GM12878 (cell line): ENCODE measurements around the gene RTN4R. TPM values are rescaled to one million over a fixed set of nuclear protein-coding genes. Genes with fewer than 3 reads are reported as not detected.

ENCODE experiments used
- ATAC-seq: fragments of 200-7000 bp; cut with Tn5 transposase; 3 replicates; pipeline ENCODE4 v1.9.1; 2020; ENCODE audit warnings: mild to moderate bottlenecking, moderate library complexity
- BruUV-seq: library from RNA; stranded (reverse); fragments of 400-500 nt; replicated peaks from 2 replicates; lab custom pipeline; 2021; lab: Mats Ljungman, UMichigan
- CTCF ChIA-PET: fragments of 300-600 bp; sonication (Branson Sonifier 250); formaldehyde crosslinking; extraction: SDS; loops from one replicate; lab custom pipeline; 2021; ENCODE audit warnings: inconsistent platforms; lab: Yijun Ruan, JAX
- POLR2A ChIA-PET: fragments of 350-600 bp; formaldehyde crosslinking; extraction: SDS; loops from one replicate; lab custom pipeline; 2021; ENCODE audit warnings: inconsistent platforms; lab: Charles Lee
- RAD21 ChIA-PET: fragments of 300-600 bp; sonication (Branson Sonifier 250); formaldehyde crosslinking; loops from one replicate; lab custom pipeline; 2023; ENCODE audit warnings: antibody characterized with exemption; ENCODE audit not compliant: unreplicated experiment; lab: Charles Lee
- SMC1A ChIA-PET: fragments of 300-600 bp; sonication (Branson Sonifier 250); formaldehyde crosslinking; loops from one replicate; lab custom pipeline; 2023; ENCODE audit not compliant: unreplicated experiment, uncharacterized antibody; lab: Charles Lee
- DNase-seq: peaks from one replicate; pipeline ENCODE4 v3.0.0-alpha.2; 2011; ENCODE audit warnings: low read depth, low spot score
- FAIRE-seq: peaks from 3 replicates; lab custom pipeline; 2011; peaks lifted over from hg19 to GRCh38; lab: Jason Lieb, UNC
- H2AFZ ChIP-seq: 2 replicates; pipeline ENCODE4 v1.6.0; 2011; ENCODE audit warnings: low read depth, low read length, control low read depth; ENCODE audit not compliant: control insufficient read depth
- H3K27ac ChIP-seq: 2 replicates; pipeline ENCODE4 v1.5.1; 2011; ENCODE audit warnings: control low read depth; ENCODE audit not compliant: control insufficient read depth, insufficient read depth
- H3K27me3 ChIP-seq, 2 experiments: replicated peaks in 1 of 2; 2 replicates each; pipeline versions ENCODE4 v1.6.0 to v1.6.1; 2011; ENCODE audit warnings: low read length in 1 of 2; ENCODE audit not compliant: control insufficient read depth in 2 of 2, insufficient read depth in 2 of 2
- H3K36me3 ChIP-seq, 2 experiments: 2 replicates each; pipeline ENCODE4 v1.5.1; 2011; ENCODE audit warnings: low read length in 1 of 2; ENCODE audit not compliant: control insufficient read depth in 2 of 2, insufficient read depth in 2 of 2
- H3K4me1 ChIP-seq: 2 replicates; pipeline ENCODE4 v1.6.1; 2011; ENCODE audit warnings: mild to moderate bottlenecking, low read length, moderate library complexity, mixed read lengths; ENCODE audit not compliant: control insufficient read depth, insufficient read depth
- H3K4me2 ChIP-seq: 2 replicates; pipeline ENCODE4 v1.6.0; 2011; ENCODE audit warnings: control low read depth; ENCODE audit not compliant: control insufficient read depth, insufficient read depth
- H3K4me3 ChIP-seq: fragments of 200-600 bp; sonication (generic); 2 replicates; pipeline ENCODE4 v1.5.1; 2016
- H3K79me2 ChIP-seq: 2 replicates; pipeline ENCODE4 v1.6.0; 2011; ENCODE audit warnings: low read length; ENCODE audit not compliant: control insufficient read depth, insufficient read depth
- H3K9ac ChIP-seq: 2 replicates; pipeline ENCODE4 v1.8.0; 2011; ENCODE audit warnings: low read length, control low read depth, mixed read lengths; ENCODE audit not compliant: control insufficient read depth, insufficient read depth
- H3K9me3 ChIP-seq: replicated peaks from 3 replicates; pipeline ENCODE4 v1.5.1; 2011; ENCODE audit warnings: mild to moderate bottlenecking, low read length; ENCODE audit not compliant: control insufficient read depth, insufficient read depth
- H4K20me1 ChIP-seq: 2 replicates; pipeline ENCODE4 v1.6.0; 2011; ENCODE audit not compliant: control insufficient read depth, insufficient read depth
- CBX3 ChIP-seq: fragments of 200-600 bp; sonication (generic); IDR thresholded peaks from 2 replicates; pipeline ENCODE4 v1.6.1; 2016; ENCODE audit warnings: low read depth, borderline replicate concordance
- HSF1 ChIP-seq: fragments of 150-350 bp; IDR thresholded peaks from 2 replicates; pipeline ENCODE4 v1.6.1; 2014; ENCODE audit warnings: mild to moderate bottlenecking, low read depth, low read length
- MYB ChIP-seq: fragments of 150-350 bp; IDR thresholded peaks from 2 replicates; pipeline ENCODE4 v1.6.1; 2014; ENCODE audit warnings: mild to moderate bottlenecking, low read depth, low read length, borderline replicate concordance
- PML ChIP-seq: IDR thresholded peaks from 2 replicates; pipeline ENCODE4 v1.6.1; 2012; ENCODE audit warnings: low read length, inconsistent platforms
- RCOR1 ChIP-seq: conservative IDR thresholded peaks from 2 replicates; pipeline ENCODE4 v1.6.1; 2012; ENCODE audit warnings: low read depth, low read length, improper control_type of control experiment
- SIN3A ChIP-seq: IDR thresholded peaks from 2 replicates; pipeline ENCODE4 v1.6.1; 2012; ENCODE audit warnings: low read depth, low read length, improper control_type of control experiment
- SIX5 ChIP-seq: IDR thresholded peaks from 2 replicates; pipeline ENCODE4 v1.6.1; 2011; ENCODE audit warnings: mild to moderate bottlenecking, low read depth, low read length, moderate library complexity; ENCODE audit not compliant: severe bottlenecking
- SRF ChIP-seq, 2 experiments: IDR thresholded peaks; 2 replicates each; pipeline ENCODE4 v1.6.1; 2011; ENCODE audit warnings: low read depth in 2 of 2, low read length in 2 of 2, mild to moderate bottlenecking in 1 of 2, moderate library complexity in 1 of 2
- STAT1 ChIP-seq: fragments of 450-650 bp; conservative IDR thresholded peaks from 2 replicates; pipeline ENCODE4 v1.6.1; 2014; ENCODE audit warnings: antibody characterized with exemption, mild to moderate bottlenecking
- STAT3 ChIP-seq: IDR thresholded peaks from 2 replicates; pipeline ENCODE4 v1.6.1; 2011; ENCODE audit warnings: low read depth, low read length, improper control_type of control experiment
- ZBED1 ChIP-seq: IDR thresholded peaks from 2 replicates; pipeline ENCODE4 v1.6.1; 2016; ENCODE audit warnings: borderline replicate concordance
- WGBS: methylation state at CpG from one replicate; pipeline ENCODE4 v1.1.6; 2016; ENCODE audit warnings: low lambda C conversion rate; ENCODE audit not compliant: insufficient replicate concordance, insufficient coverage; ENCODE audit errors: missing lambda C conversion rate; 5-methylcytosine and 5-hydroxymethylcytosine counted together
- in situ Hi-C: fragments of 300-500 bp; cut with MboI; formaldehyde crosslinking; loops from 9 replicates; pipeline ENCODE4 v1.14.3; 2018; ENCODE audit warnings: mixed read lengths
- intact Hi-C: fragments of 100-400 bp; cut with micrococcal nuclease; formaldehyde crosslinking; loops from one replicate; pipeline ENCODE4 v1.14.2; 2022; ENCODE audit not compliant: unreplicated experiment
- polyA plus RNA-seq, 11 experiments: library from polyadenylated mRNA; depleted of rRNA in 4 of 11; unstranded in 6 of 11; stranded (reverse) in 5 of 11; fragments of >200 nt; fragmentation: Nextera tagmentation in 4 of 11; fragmentation: Illumina TruSeq in 1 of 11; extraction: Ambion mirVana in 4 of 11; extraction: Trizol in 1 of 11; gene quantifications; 1 replicate in 1 of 11; 2 replicates in 10 of 11; pipeline versions ENCODE4 v1.2.1 to v1.2.3, GENCODE V29; 2011 to 2016; ENCODE audit warnings: inconsistent platforms in 2 of 11, missing spikeins in 2 of 11, low read depth in 1 of 11
- total RNA-seq, 4 experiments: library from RNA; depleted of rRNA in 3 of 4; stranded (reverse); fragments of >200 nt in 3 of 4; fragmentation: Illumina TruSeq in 1 of 4; extraction: Trizol in 1 of 4; gene quantifications; 2 replicates each; pipeline versions ENCODE4 v1.2.1 to v1.2.3, GENCODE V29; 2013 to 2021
- TF ChIP-seq, protein P1 (sequence below): fragments of 450-650 bp; IDR thresholded peaks from 2 replicates; pipeline ENCODE4 v1.6.1; 2018; ENCODE audit warnings: mild to moderate bottlenecking, low read depth, moderate library complexity; ENCODE audit not compliant: partially characterized antibody
- TF ChIP-seq, protein P2 (sequence below): IDR thresholded peaks from 2 replicates; pipeline ENCODE4 v1.6.1; 2011; ENCODE audit warnings: borderline replicate concordance, low read depth, mild to moderate bottlenecking, moderate library complexity, mixed read lengths, low read length; ENCODE audit not compliant: insufficient read depth; ENCODE audit errors: extremely low read length

RTN4R gene
- total and polyA plus RNA-seq, 10 of the 15 experiments (the other 5 are each of a cell fraction or from before 2014, with no cell fraction given) = 0.03 to 1.0 (median 0.60) TPM; not detected in 2

DNA sequence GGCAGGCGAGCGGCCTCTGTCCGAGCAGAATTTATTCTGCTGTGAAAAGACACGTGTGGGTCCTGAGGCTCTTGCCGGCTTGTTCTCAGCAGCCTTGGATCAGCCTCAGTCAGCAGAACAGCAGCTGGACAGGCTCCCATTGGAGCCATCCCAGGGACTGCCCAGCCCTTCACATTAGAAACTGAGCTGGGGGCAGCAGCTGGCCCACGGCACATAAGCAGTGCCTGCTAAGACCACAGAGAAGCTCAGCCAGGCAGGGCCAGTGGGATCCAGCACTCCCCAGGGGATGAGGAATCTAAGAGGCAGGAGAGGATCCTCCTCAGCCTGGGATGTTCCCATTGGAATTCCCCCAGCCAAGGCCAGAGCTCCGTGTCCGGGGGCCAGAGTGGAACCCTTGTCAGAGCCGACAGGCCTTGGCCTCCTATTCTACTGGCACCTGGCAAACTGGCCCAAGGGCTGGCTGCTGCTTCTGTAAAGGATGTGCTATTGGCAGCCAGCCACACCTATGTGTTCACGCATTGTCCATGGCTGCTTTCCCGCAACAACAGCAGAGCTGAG, 18.2 kb downstream of the RTN4R start (continued):
- TF ChIP-seq HSF1 (no peak), STAT1 (no peak), STAT3 (no peak)

DNA sequence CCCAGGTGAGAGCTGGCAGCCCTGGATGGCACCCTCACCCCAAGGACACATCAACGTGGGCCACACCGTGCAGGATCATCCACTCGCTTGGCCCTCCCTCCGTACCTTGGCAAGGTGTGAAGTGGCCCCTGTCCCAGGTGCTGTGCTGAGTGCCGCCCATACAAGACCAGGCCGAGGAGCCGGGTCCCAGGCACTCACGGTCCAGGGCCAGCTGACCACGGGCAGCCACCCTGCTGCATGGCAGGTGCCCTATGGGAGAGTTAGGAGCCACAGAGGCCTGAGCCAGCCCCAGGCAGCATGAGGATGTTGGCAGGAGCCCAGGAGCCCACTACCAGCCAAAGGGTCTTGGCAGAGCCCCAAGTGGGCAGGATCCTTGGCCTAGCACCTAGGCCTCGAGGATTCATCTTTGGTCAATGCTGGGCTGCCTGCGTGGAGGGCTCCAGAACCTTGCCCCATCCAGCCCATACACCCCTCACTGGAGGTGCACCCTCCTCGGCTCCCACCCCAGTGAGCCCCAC, 19.6 kb downstream of the RTN4R start:
- SMC1A ChIA-PET = no interaction called here
- H3K36me3 ChIP-seq = no peaks in the 10 kb centered on the region
- H2AFZ ChIP-seq = no peak overlapping the region
- no peaks in the 10 kb centered on the region for H3K27me3 ChIP-seq
- RAD21 ChIA-PET = no interaction called here
- H3K4me3 ChIP-seq = no peak overlapping the region
- FAIRE-seq (no peak), DNase-seq (no peak)
- POLR2A ChIA-PET = no interaction called here
- H3K9ac ChIP-seq = no peak overlapping the region
- intact Hi-C loops = no loop called here
- in situ Hi-C loops = no loop called here
- no peak overlapping the region for H3K27ac ChIP-seq
- no peaks in the 10 kb centered on the region for H3K9me3 ChIP-seq
- no TSS peak for BruUV-seq
- TF ChIP-seq ZBED1 = no peak
- no peak for TF ChIP-seq SIN3A
- no peak for TF ChIP-seq RCOR1
- TF ChIP-seq, protein P1, sequence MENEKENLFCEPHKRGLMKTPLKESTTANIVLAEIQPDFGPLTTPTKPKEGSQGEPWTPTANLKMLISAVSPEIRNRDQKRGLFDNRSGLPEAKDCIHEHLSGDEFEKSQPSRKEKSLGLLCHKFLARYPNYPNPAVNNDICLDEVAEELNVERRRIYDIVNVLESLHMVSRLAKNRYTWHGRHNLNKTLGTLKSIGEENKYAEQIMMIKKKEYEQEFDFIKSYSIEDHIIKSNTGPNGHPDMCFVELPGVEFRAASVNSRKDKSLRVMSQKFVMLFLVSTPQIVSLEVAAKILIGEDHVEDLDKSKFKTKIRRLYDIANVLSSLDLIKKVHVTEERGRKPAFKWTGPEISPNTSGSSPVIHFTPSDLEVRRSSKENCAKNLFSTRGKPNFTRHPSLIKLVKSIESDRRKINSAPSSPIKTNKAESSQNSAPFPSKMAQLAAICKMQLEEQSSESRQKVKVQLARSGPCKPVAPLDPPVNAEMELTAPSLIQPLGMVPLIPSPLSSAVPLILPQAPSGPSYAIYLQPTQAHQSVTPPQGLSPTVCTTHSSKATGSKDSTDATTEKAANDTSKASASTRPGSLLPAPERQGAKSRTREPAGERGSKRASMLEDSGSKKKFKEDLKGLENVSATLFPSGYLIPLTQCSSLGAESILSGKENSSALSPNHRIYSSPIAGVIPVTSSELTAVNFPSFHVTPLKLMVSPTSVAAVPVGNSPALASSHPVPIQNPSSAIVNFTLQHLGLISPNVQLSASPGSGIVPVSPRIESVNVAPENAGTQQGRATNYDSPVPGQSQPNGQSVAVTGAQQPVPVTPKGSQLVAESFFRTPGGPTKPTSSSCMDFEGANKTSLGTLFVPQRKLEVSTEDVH = no peak
- no peak for TF ChIP-seq SRF (IDR thresholded peaks at IDR 0.05; ENCODE audit: low read depth in 2 of 2, low read length in 2 of 2)
- TF ChIP-seq MYB = no peak
- TF ChIP-seq, protein P2, sequence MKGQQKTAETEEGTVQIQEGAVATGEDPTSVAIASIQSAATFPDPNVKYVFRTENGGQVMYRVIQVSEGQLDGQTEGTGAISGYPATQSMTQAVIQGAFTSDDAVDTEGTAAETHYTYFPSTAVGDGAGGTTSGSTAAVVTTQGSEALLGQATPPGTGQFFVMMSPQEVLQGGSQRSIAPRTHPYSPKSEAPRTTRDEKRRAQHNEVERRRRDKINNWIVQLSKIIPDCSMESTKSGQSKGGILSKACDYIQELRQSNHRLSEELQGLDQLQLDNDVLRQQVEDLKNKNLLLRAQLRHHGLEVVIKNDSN = no peak
- no peak for TF ChIP-seq PML
- no peak for TF ChIP-seq CBX3
- no peak for TF ChIP-seq SIX5
- TF ChIP-seq, all 136 proteins: peak for 0
- no peak overlapping the region for H3K4me2 ChIP-seq
- WGBS = 81% methylated on average over 12 of the region's 12 CpGs
- H3K79me2 ChIP-seq = no peaks in the 10 kb centered on the region
- no peak for ATAC-seq
- CTCF ChIA-PET = no interaction called here
- peaks cover 41% of the 10 kb centered on the region for H3K4me1 ChIP-seq
- no peaks in the 10 kb centered on the region for H4K20me1 ChIP-seq
